Sigmoid colon (tissue), 4 donors: ENCODE measurements around the gene SEMA6C.

Experiments used
- EP300 ChIP-seq, 4 donors: sonication (generic); formaldehyde crosslinking; IDR thresholded peaks; one replicate each; pipeline ENCODE4 v1.6.1; 2017; ENCODE audit warnings: antibody characterized with exemption in 4 of 4
- TF ChIP-seq, protein P1 (sequence below), 4 experiments: fragments of 450-650 bp in 3 of 4; fragments of 200-600 bp in 1 of 4; IDR thresholded peaks; one replicate each; pipeline ENCODE4 v1.5.1; 2016 to 2019; ENCODE audit warnings: antibody characterized with exemption in 4 of 4, mild to moderate bottlenecking in 3 of 4, moderate library complexity in 2 of 4

DNA sequence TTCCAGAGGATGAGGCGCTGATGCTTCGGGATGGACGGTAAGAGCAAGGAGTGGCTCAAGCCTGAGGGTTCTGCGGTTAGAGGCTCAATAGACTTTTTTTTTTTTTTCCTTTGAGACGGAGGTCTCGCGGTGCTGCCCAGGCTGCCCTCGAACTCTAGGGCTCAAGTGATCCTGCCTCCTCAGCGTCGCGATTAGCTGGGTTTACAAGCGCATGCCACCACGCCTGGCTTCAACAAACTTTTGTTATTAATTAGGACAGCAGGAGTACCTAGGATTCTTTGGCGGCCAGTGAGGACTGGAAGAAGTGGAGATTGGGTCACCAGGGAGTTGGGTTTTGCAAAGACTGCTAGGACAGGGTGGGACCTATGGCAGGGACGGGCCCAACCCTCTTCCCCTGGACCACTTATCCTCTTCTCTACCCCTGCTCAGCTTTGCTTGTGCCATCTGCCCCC lies 20.1 kb upstream of the SEMA6C start:
- TF ChIP-seq, protein P1, sequence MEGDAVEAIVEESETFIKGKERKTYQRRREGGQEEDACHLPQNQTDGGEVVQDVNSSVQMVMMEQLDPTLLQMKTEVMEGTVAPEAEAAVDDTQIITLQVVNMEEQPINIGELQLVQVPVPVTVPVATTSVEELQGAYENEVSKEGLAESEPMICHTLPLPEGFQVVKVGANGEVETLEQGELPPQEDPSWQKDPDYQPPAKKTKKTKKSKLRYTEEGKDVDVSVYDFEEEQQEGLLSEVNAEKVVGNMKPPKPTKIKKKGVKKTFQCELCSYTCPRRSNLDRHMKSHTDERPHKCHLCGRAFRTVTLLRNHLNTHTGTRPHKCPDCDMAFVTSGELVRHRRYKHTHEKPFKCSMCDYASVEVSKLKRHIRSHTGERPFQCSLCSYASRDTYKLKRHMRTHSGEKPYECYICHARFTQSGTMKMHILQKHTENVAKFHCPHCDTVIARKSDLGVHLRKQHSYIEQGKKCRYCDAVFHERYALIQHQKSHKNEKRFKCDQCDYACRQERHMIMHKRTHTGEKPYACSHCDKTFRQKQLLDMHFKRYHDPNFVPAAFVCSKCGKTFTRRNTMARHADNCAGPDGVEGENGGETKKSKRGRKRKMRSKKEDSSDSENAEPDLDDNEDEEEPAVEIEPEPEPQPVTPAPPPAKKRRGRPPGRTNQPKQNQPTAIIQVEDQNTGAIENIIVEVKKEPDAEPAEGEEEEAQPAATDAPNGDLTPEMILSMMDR (IDR thresholded peaks at IDR 0.05): no peak
- no peak for TF ChIP-seq EP300 (IDR thresholded peaks at IDR 0.05)
